ENCODE measurements around the gene MYL6B.

MYL6B gene

DNA sequence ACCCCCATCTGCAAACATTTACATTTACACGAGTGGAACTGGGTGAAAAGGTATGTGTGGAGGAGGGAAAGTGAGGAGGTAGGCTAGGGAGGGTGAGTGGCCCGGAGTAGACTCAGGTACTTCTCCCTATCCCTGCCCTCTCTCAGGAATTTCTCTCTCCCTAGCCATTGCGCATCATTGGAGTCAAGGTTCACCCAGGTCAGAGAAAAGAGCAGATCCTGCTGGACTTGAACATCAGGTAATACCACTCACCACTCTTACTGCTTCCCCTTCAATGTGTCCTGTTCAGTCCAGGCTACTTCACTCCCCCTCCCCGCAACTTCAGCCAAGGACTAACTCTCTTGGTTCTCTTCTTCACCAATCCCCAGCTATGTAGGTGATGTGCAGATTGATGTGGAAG is 21.5 kb upstream of the MYL6B start:
- H3K27ac ChIP-seq = no peak overlapping the region
- no peaks in the 10 kb centered on the region for H3K79me2 ChIP-seq
- H3K36me3 ChIP-seq (ENCODE audit: control insufficient read depth, insufficient read depth, low read length) = no peaks in the 10 kb centered on the region
- H3K9me3 ChIP-seq (ENCODE audit: control insufficient read depth, low read length) = no peaks in the 10 kb centered on the region
- H3K9ac ChIP-seq = no peak overlapping the region
- no peak overlapping the region for H2AFZ ChIP-seq
- peaks cover 17% of the 10 kb centered on the region for H3K4me1 ChIP-seq
- H3K27me3 ChIP-seq (ENCODE audit: control insufficient read depth, insufficient read depth, low read length) = no peaks in the 10 kb centered on the region
- H3K4me2 ChIP-seq (ENCODE audit: low read length) = no peak overlapping the region
- no peak overlapping the region for H3K4me3 ChIP-seq (ENCODE audit: low read depth, low read length)
- no peak for TF ChIP-seq CTCF (IDR thresholded peaks at IDR 0.05)

GRCh38 chr12:56134897-56135296 is 17.5 kb upstream of the MYL6B start:
- H3K27me3 ChIP-seq (ENCODE audit: control insufficient read depth, insufficient read depth, low read length) = no peaks in the 10 kb centered on the region
- H3K9ac ChIP-seq = no peak overlapping the region
- no peaks in the 10 kb centered on the region for H3K9me3 ChIP-seq (ENCODE audit: control insufficient read depth, low read length)
- no peaks in the 10 kb centered on the region for H3K79me2 ChIP-seq
- H3K4me1 ChIP-seq = no peaks in the 10 kb centered on the region
- no peak for TF ChIP-seq CTCF (IDR thresholded peaks at IDR 0.05)
- H3K4me2 ChIP-seq (ENCODE audit: low read length) = no peak overlapping the region
- no peak overlapping the region for H3K27ac ChIP-seq
- no peak overlapping the region for H3K4me3 ChIP-seq (ENCODE audit: low read depth, low read length)
- no peak overlapping the region for H2AFZ ChIP-seq
- H3K36me3 ChIP-seq (ENCODE audit: control insufficient read depth, insufficient read depth, low read length) = no peaks in the 10 kb centered on the region

DNA sequence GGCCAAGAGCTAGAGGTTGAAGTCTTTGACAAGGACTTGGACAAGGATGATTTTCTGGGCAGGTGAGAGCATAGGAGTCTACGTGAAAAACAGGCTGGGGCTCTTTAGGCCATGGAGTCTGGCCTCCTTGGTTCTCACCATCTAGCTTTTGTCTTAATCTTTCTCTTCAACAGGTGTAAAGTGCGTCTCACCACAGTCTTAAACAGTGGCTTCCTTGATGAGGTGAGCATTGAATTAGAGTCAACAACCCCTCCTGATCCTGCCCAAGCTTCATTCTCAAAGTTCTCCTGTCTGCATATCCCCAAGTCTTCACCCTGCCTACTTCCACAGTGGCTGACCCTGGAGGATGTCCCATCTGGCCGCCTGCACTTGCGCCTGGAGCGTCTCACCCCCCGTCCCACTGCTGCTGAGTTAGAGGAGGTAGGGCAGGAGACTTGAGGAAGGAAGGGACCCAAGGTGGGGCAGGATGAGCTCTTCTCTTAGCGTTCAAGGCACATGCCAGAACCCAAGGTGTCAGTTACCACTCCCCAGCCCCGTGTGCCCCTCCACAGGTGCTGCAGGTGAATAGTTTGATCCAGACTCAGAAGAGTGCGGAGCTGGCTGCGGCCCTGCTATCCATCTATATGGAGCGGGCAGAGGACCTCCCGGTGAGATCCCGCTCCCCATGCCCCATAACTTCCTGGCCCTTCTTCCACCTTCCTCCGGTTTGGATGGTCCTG is 14.4 kb upstream of the MYL6B start:
- Histone ChIP-seq H2AFZ (no peak overlapping the region), H3K79me2 (no peaks in the 10 kb centered on the region), H3K4me2 (ENCODE audit: low read length) (no peak overlapping the region), H3K9me3 (ENCODE audit: control insufficient read depth, low read length) (no peaks in the 10 kb centered on the region), H3K27ac (no peak overlapping the region), H3K27me3 (ENCODE audit: control insufficient read depth, insufficient read depth, low read length) (no peaks in the 10 kb centered on the region), H3K36me3 (ENCODE audit: control insufficient read depth, insufficient read depth, low read length) (no peaks in the 10 kb centered on the region), H3K4me1 (no peaks in the 10 kb centered on the region), H3K4me3 (ENCODE audit: low read depth, low read length) (no peak overlapping the region), H3K9ac (no peak overlapping the region)
- TF ChIP-seq CTCF (IDR thresholded peaks at IDR 0.05) = no peak

GRCh38 chr12:56141946-56142784 is 10.2 kb upstream of the MYL6B start:
- Histone ChIP-seq H3K4me3 (ENCODE audit: low read depth, low read length) (no peak overlapping the region), H3K27me3 (ENCODE audit: control insufficient read depth, insufficient read depth, low read length) (no peaks in the 10 kb centered on the region), H3K27ac (no peak overlapping the region), H3K4me1 (peaks cover 10% of the 10 kb centered on the region), H3K4me2 (ENCODE audit: low read length) (no peak overlapping the region), H3K9me3 (ENCODE audit: control insufficient read depth, low read length) (no peaks in the 10 kb centered on the region), H3K9ac (no peak overlapping the region), H3K79me2 (no peaks in the 10 kb centered on the region), H3K36me3 (ENCODE audit: control insufficient read depth, insufficient read depth, low read length) (no peaks in the 10 kb centered on the region), H2AFZ (no peak overlapping the region)
- TF ChIP-seq CTCF (IDR thresholded peaks at IDR 0.05) = no peak

Measured in parathyroid adenoma (tissue), 2 donors.